Glomerular visceral epithelial cell (primary cell): ENCODE results near the gene DNMT3B.
A peak's percentile ranks its signal among the peaks of the same experiment; 100 is the strongest.
"Not testable (repeated sequence)": the region's sequence is repeated elsewhere in the genome, so short reads cannot be mapped to it uniquely, and the experiment has no call there.

Experiments
- DNase-seq: peaks from one replicate; pipeline ENCODE4 v3.0.0-alpha.2; 2016; ENCODE audit errors: extremely low spot score

The DNMT3B gene

GRCh38 chr20:32761831-32762753, at the start of gene DNMT3B:
Gene DNMT3B (plus strand): TSS chr20:32762385. CDS start chr20:32780324, 17,939 bp downstream.
- peak; percentile 91 for DNase-seq

- no peak for DNase-seq
These were observed 43.3 kb upstream of the DNMT3B start for GRCh38 chr20:32718749-32719348.

- DNase-seq, result peak; percentile 95
These were observed 34.5 kb upstream of the DNMT3B start for GRCh38 chr20:32727683-32728082.

- DNase-seq, result not testable (repeated sequence)
These were observed 33.8 kb upstream of the DNMT3B start for GRCh38 chr20:32728435-32728834.

GRCh38 chr20:32729334-32729733, 32.9 kb upstream of the DNMT3B start:
- not testable (repeated sequence) for DNase-seq

- DNase-seq, result no peak
These were observed 30.3 kb upstream of the DNMT3B start for GRCh38 chr20:32731882-32732266.

- peak; percentile 83 for DNase-seq
These were observed 24.6 kb upstream of the DNMT3B start for GRCh38 chr20:32737371-32738223.

- DNase-seq, result no peak
These were observed 21.0 kb upstream of the DNMT3B start for GRCh38 chr20:32741151-32741550.

GRCh38 chr20:32742322-32743236, 19.6 kb upstream of the DNMT3B start:
- DNase-seq, result no peak

- peak; percentile 51 for DNase-seq
These were observed 18.7 kb upstream of the DNMT3B start, which contains the start of gene COMMD7 for GRCh38 chr20:32743237-32744112. Gene COMMD7 (minus strand): TSS chr20:32743467. CDS start chr20:32743391, 76 bp downstream.

GRCh38 chr20:32749914-32750637, 12.1 kb upstream of the DNMT3B start:
- no peak for DNase-seq

GRCh38 chr20:32751293-32751692, 10.9 kb upstream of the DNMT3B start:
- DNase-seq, result no peak

- DNase-seq, result no peak
These were observed 10.3 kb upstream of the DNMT3B start for GRCh38 chr20:32751702-32752457.

GRCh38 chr20:32752458-32753250, 9.5 kb upstream of the DNMT3B start:
- peak; percentile 87 for DNase-seq

GRCh38 chr20:32753731-32754130, 8.5 kb upstream of the DNMT3B start:
- DNase-seq, result no peak

- no peak for DNase-seq
These were observed 6.0 kb upstream of the DNMT3B start for GRCh38 chr20:32756156-32756555.

GRCh38 chr20:32761417-32761830, 761 bp upstream of the DNMT3B start:
- DNase-seq, result no peak

GRCh38 chr20:32762754-32763201, 593 bp downstream of the DNMT3B start:
- no peak for DNase-seq
